Sciatic nerve (tissue), 2 donors: ENCODE measurements around the gene ALPK1. TPM values are rescaled to one million over a fixed set of nuclear protein-coding genes. Genes with fewer than 3 reads are reported as not detected.
"Not testable (repeated sequence)": the region's sequence is repeated elsewhere in the genome, so short reads cannot be mapped to it uniquely, and the experiment has no call there.

Experiments
- ATAC-seq: fragments of 200-7000 bp; cut with Tn5 transposase; one replicate; pipeline ENCODE4 v1.9.1; 2020; ENCODE audit warnings: mild to moderate bottlenecking, moderate library complexity
- DNase-seq: peaks from one replicate; pipeline ENCODE4 v3.0.0-alpha.2; 2020; ENCODE audit warnings: low spot score
- intact Hi-C: fragments of 100-400 bp; cut with DNase I; formaldehyde crosslinking; loops from one replicate; pipeline ENCODE4 v1.14.2; 2022
- total RNA-seq: library from RNA; stranded (reverse); fragmentation: NEBNext Ultra II Directional; extraction: Animal tissue kit (Norgen Biotek cat#: 25700); gene quantifications from one replicate; pipeline ENCODE4 v1.2.1, GENCODE V29; 2021
- donor health status: DM: no; HTN: no; CAD: no.
- donor health status: DM: no; HTN: no; CAD: no.

Gene ALPK1
- total RNA-seq, 1 donor from 2014 or later = 42.6 TPM

DNA sequence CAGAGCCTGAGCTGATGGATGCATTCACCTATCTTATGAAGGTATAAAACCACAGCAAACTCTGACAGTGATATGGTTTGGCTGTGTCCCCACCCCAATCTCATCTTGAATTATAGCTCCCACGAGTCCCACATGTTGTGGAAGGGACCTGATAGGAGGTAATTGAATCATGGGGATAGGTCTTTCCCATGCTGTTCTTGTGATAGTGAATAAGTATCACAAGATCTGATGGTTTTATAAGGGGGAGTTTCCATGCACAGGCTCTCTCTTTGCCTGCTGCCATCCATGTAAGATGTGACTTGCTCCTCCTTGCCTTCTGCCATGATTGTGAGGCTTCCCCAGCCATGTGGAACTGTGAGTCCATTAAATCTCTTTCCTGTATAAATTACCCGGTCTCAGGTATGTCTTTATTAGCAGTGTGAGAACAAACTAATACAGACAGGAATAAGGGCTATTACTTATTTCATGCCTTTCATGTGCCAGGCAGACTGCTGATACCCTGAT lies 15.2 kb upstream of the ALPK1 start:
- DNase-seq, ATAC-seq, intact Hi-C loops: not testable (repeated sequence)

DNA sequence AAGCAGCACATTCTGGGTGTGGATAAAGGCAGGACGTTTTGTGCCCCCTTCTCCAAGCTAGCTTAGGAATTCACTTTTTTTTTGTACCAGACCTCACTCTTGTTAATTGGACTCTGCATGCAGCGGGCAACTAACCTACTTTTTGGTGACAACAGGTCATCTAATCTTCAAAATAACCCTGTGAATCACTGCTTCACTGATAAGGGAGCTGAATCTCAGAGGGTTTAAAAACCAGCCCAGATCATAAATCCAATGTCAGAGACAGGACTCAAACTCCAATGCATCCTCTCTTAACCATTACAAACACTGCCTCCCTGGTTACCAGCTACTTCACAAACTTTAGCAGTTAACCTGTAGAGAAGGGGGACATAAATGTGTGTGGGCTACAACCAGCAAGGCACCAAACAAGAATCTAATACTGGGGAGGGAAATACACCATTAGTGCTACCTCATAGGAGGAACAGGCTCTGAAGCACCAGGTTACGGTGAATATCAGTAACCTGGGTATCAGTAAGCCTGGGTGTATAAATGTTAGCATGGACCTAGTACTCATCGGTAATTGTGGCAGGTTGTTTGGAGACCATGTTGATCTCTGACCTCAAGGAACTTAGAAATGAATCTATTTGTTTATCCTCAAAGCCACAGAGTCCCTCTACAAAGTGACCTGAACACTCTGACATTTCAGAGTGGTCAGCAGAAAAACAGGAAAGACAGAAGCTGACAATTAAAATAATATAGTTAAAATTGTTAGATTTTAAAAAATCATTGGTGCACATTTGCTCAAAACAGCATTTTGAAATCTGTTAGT lies 14.1 kb upstream of the ALPK1 start:
- no peak for ATAC-seq
- intact Hi-C loops = no loop called here
- no peak for DNase-seq

DNA sequence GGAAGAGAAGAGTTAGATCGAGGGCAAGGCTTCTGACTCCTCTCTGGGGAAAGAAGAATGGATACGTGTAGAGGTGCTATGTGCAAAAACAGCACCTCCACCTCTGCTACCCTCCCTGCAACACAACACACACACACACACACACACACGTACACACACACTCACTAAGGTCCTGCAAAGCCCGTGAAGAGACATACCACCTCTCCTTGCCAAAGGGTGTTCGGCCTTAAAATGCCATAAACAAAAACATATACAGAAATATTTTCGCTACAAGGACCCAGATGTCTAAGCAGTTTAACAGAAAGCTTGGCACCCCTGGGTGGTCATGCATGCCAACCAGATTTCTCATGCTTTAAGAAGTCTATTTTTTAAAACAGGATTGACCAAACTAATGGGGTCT lies 13.0 kb upstream of the ALPK1 start:
- intact Hi-C loops = no loop called here
- no peak for ATAC-seq
- no peak for DNase-seq

DNA sequence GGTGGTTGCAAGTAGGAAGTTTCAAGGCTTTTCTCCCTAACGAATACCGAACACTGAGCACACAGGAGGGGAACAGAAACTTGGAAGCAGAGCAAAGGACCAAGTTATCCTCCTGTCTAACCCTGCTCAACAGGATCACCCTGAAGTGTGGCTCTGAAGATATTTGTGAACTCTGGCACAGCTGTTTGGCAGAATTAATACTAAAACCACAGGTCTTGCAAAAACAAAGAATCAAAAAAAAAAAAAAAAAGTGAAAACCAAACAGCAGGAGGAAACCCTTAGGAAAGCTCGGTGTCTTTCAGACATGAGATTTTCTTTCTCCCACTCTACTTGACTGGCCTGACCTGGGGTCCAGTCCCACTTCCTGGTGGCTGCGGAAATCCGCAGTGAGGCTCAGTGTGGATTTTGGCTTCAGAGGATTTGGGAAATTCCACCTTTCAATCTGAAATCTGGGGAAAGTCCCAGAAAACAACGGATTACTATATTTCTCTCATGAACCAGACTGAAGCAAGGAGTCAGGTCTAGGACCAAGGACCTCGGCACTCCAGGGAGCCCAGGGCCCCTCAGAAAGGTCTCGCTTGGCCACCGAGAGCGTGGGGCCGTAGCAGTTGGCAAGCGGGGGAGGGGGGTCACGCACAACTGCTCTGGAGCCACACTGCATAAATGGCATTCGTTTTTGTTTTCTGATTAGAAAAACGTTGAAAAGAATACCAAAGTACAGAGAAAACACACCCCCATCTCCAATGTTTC lies 12.3 kb upstream of the ALPK1 start:
- intact Hi-C loops = no loop called here

DNA sequence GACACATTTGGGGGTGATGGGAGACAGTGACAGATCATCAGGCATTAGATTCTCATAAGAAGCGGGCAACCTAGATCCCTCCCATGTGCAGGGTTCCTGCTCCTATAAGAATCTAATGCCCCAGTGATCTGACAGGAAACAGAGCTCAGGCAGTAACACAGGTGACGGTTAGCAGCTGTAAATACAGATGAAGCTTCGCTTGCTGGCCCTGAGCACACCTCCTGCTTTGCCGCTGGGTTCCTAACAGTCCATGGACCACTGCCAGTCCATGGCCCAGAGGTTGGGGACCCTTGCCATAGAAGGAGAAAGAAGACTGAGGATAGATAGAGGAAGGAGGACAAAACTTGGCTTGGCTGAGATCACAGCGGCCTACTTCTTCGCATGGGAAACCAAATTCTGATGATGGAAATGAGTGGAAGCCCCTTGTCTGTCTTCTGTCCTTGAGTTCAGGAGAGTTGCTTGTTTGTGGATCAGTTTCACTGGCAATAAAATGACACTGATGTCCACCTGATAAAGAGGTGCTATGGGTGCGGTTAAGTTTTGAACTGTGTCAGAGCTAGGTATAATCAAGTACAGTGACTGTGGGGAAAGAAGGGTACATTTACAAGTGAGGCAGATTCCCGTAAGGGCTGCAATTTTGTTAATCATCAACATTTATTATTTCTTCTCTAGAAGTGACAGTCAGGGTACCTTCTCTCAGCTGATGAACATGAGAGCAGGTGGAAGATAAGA lies 9.7 kb upstream of the ALPK1 start:
- DNase-seq = no peak
- intact Hi-C loops = no loop called here
- no peak for ATAC-seq

More for the DNA sequence above, 12.3 kb upstream of the ALPK1 start:
- ATAC-seq (peak; percentile 63), DNase-seq (no peak)

DNA sequence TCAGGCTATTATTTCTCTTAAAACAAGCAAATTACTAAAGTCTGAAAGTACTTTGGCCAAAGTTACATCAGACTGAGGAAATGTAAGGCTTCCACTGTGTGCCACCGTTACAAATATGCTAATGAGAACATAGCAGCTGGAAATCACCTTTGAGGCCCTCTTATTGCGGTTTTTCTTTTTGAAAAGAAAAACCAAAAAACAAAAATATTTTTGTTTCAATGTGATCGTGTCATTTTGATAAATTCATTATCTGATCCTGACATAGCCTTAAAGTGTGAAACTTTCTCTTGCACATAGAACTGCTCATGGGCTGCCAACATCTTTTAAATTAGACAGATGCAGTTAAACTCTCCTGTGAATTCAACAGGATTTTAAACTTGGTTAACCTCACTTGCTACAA lies 8.7 kb upstream of the ALPK1 start:
- no peak for ATAC-seq
- intact Hi-C loops = no loop called here
- no peak for DNase-seq

DNA sequence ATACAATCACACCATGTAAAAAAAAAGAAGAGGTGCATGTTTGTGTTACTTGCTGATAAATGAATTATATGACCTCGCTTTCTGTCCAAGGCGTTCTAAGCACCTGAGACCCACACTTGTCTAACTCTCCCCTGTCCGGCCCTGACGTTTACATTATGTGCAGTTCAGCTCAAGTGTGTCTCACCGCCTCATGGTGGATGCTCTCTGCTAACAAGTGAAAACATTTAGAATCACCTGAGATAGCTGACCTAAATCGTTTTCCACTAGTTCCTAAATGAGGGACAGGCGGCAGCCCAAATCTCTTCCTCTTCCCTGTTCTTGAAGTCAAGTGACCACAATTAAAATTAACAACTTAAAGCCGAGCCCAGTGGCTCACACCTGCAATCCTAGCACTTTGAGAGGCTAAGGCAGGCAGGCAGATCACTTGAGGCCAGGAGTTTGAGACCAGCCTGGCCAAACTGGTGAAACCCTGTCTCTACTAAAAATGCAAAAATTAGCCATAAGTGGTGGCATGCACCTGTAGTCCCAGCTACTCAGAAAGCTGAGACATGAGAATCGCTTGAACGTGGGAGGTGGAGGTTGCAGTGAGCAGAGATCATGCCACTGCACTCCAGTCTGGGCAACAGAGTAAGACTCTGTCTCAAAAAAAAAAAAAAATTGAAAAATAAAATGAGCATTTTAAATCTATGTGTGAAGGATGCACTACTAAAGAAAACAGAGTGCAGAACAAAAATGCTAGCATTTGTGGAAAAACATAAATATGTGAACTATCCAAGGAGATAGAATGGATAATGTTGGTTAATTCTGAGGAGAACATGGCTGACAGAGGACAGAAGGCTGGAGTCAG lies 7.5 kb upstream of the ALPK1 start:
- intact Hi-C loops = no loop called here
- ATAC-seq (no peak), DNase-seq (no peak)

DNA sequence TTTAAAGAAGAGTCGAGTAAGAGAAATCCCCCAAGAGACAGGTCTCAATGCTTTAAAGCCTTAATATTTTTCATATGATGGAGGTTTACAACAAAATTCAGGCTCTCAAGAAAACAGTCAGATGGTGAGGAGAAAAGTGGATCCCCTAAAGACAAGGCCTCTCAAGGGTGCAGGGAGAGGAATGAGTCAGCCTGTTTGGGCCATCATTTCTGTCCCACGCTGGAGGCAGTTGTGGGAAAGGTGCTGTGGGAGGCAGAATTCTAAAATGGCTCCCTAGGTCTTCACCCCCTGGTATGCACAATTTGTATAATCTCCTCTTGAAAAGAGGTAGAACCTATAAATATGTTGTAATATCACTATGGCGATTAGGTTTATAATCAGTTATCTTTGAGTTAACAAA lies 6.8 kb upstream of the ALPK1 start:
- intact Hi-C loops = no loop called here
- ATAC-seq = no peak

DNA sequence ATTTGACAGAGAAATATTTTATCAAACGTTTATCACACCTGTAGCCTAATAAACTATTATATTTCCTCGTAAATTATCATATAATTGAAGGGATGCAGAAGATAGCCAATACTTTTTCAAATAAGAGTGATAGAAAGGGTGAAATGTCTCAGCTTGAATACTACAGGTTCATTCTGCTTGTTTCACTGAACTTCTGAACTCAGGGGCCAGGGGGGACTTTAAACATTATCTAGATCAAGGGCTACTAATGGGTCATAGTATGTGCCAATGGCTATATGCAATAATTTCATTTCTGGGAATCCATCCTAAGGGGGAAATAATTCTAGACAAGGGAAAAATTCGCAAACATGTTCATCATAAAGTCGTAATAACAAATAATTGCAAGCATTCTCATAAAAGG lies 2.6 kb downstream of the ALPK1 start:
- ATAC-seq (no peak), DNase-seq (no peak)
- intact Hi-C loops = no loop called here

More for the DNA sequence above, 6.8 kb upstream of the ALPK1 start:
- DNase-seq = no peak

DNA sequence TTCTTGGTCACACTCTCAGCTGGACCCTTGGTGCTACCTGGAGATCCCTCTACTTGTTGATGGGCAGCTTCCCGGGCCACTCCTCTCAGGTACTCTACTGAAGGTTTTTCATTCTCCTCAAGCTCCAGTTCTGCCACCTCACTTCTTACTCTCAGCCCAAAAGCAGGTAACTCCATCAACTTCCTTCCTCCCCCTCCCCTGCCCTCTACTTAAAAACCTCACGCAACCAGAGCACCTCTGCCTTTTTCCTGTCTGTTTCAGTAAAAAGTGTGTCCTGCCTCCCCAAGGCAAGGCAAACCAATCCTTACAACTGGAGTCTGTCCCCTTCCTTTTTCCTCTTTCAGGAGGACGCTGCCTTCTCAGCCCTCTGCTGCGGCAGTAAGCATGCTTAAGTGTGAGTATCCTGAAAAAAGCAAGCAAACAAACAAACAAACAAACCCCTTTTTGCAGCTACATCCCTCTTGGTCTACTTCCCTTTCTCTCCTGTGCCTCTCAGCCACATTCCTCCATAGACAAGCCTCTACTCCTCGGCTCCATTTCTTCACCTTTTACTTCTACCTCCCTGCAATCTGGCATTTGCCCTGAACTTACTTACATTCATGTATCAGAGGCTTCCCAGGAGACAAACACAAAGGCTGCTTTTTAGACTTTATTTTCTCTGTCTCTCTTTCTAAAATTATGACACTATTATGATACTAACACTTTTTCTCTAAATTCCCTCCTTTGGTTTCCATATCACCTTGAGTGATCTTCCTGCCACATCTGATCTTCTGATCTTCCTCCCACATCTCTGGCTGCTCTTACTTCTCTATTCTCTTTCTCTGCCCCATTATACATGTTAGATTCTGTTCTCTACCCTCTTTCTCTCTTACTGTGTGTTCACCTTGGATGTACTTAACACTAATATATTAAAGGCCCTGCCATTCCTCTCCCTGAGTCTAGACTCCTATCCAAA lies 5.4 kb downstream of the ALPK1 start:
- no peak for DNase-seq
- ATAC-seq = no peak
- intact Hi-C loops = no loop called here

DNA sequence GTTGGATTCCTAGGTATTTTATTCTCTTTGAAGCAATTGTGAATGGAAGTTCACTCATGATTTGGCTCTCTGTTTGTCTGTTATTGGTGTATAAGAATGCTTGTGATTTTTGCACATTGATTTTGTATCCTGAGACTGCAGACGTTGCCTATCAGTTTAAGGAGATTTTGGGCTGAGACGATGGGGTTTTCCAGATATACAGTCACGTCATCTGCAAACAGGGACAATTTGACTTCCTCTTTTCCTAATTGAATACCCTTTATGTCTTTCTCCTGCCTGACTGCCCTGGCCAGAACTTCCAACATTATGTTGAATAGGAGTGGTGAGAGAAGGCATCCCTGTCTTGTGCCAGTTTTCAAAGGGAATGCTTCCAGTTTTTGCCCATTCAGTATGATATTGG lies 8.3 kb downstream of the ALPK1 start:
- ATAC-seq, DNase-seq, intact Hi-C loops: not testable (repeated sequence)

DNA sequence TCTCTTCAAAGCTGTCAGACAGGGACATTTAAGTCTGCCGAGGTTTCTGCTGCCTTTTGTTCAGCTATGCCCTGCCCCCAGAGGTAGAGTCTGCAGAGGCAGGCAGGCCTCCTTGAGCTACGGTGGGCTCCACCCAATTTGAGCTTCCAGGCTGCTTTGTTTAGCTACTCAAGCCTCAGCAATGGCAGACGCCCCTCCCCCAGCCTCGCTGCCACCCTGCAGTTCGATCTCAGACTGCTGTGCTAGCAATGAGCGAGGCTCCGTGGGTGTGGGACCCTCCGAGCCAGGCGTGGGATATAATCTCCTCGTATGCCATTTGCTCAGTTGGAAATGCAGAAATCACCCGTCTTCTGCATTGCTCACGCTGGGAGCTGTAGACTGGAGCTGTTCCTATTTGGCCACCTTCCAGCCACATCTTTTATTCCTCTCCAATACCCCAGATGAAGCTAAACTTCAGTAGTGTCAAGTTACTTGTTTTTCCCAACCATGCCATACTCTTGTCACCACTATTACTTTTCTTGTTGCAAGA lies 12.2 kb downstream of the ALPK1 start:
- DNase-seq, ATAC-seq, intact Hi-C loops: not testable (repeated sequence)

DNA sequence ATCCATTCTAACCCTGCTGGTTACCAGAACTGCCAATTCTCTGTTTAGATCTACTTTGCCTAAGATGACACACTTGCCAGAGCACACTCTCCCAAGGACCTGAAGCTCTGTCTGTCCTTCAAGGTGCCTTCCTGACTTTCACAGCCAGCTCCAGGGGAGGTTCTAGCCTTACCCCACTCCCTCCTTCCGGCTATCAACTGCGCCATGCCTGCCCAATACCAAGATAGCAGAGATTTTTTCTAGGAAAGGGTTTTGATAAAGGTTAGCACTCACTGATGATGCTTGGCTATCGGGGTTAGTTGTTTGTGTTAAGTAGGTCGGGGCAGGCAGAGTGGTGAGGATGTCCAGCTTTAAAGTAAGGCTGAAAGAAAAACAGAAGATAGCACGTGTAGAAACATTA lies 14.3 kb downstream of the ALPK1 start:
- intact Hi-C loops = no loop called here
- no peak for ATAC-seq
- DNase-seq = no peak

DNA sequence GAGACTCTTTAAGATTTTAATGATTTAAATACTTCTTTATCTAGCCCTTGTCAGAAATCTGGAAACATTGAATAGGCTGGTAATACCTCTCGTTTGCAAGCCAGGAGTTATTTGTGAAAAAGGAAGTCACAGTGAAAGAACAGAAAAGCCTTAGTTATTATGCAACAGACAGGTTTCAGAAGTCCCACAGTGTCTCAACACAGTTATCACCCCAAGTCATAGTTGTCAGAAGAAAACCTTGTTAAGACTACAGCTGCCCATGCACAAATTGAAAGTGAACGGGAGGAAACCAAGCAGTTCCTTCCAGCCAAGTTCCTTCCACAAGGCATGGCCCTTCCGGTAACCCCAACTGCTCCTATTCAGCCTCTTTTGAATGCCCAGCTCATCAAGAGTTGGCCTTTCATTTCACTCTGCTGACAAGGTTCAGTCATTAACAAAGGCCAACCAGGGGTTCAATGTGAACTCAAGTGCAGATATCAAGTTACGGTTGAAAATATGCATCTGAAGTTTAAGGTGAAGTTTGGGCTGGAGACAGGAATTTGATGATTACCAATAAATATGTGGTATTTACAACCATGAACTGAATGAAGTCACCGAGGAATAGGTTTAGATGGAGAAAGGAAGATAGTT lies 15.6 kb downstream of the ALPK1 start:
- ATAC-seq (no peak), DNase-seq (no peak)
- intact Hi-C loops = no loop called here

DNA sequence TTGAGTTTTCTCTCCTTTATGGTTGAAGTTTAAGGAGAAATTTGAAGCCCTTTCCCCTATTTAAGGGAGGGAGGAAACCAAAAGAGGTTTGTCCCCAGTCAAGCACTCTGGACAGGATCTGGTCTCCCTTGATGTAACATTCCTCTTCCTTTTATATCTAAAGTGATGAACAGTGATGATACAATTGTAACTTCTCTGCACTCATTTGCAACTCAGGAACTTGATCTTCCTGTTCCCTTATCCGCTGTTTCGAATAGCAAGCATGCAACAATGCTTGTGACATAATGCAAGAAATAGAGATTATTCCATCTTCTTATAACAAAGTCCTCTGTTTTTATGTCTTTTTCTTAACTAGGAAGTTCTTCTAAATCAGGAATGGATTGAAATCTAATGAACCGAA lies 18.3 kb downstream of the ALPK1 start:
- intact Hi-C loops = no loop called here
- DNase-seq = no peak
- ATAC-seq = no peak

DNA sequence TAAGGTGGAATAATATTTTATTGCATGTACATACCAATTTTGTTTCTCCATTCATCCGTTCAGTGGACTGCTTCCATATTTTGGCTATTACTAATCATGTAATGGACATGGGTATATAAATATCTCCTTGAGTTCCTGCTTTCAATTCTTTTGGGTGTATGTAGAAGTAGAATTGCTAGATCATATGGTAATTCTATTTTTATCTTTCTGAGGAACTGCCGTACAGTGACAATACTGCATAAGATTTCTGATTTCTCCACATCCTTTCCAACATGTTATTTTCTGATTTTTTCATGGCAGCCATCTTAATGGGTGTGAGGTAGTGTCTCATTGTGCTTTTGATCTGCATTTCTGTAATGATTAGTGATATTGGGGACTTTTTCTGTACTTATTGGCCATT lies 19.2 kb downstream of the ALPK1 start:
- intact Hi-C loops = no loop called here
- DNase-seq (no peak), ATAC-seq (peak; percentile 49)
